Mesenchymal stem cell (in vitro differentiated cells and primary cell): ENCODE data around the gene IGF1R.
A peak's percentile ranks its signal among the peaks of the same experiment; 100 is the strongest.

Experiments
- DNase-seq: peaks from one replicate; pipeline ENCODE4 v3.0.0-alpha.2; 2013
- H2AFZ ChIP-seq: one replicate; pipeline ENCODE4 v1.6.1; 2013; ENCODE audit warnings: low read depth, mild to moderate bottlenecking, control low read depth, inconsistent platforms, low read length, moderate library complexity
- H2AK5ac ChIP-seq: 2 replicates; pipeline ENCODE4 v1.6.1; 2013; ENCODE audit warnings: low read length, moderate library complexity, mild to moderate bottlenecking, inconsistent platforms; ENCODE audit not compliant: severe bottlenecking
- H2BK120ac ChIP-seq: one replicate; pipeline ENCODE4 v1.6.1; 2013; ENCODE audit warnings: low read depth, mild to moderate bottlenecking, inconsistent platforms, low read length, moderate library complexity
- H2BK12ac ChIP-seq, 2 experiments: one replicate each; pipeline ENCODE4 v1.6.1; 2013; ENCODE audit warnings: inconsistent platforms in 2 of 2, low read length in 2 of 2, mild to moderate bottlenecking in 2 of 2, moderate library complexity in 2 of 2, control low read depth in 1 of 2
- H2BK15ac ChIP-seq: one replicate; pipeline ENCODE4 v1.6.1; 2013; ENCODE audit warnings: mild to moderate bottlenecking, low read depth, inconsistent platforms; ENCODE audit not compliant: poor library complexity, severe bottlenecking
- H2BK5ac ChIP-seq: 2 replicates; pipeline ENCODE4 v1.6.1; 2013; ENCODE audit warnings: low read depth, mild to moderate bottlenecking, low read length, control low read depth, inconsistent platforms; ENCODE audit not compliant: poor library complexity, severe bottlenecking
- H3K14ac ChIP-seq, 2 experiments: one replicate each; pipeline ENCODE4 v1.6.1; 2013; ENCODE audit warnings: inconsistent platforms in 2 of 2, low read length in 2 of 2, control low read depth in 1 of 2, mild to moderate bottlenecking in 1 of 2, moderate library complexity in 1 of 2
- H3K18ac ChIP-seq, 2 experiments: one replicate each; pipeline ENCODE4 v1.6.1; 2013; ENCODE audit warnings: inconsistent platforms in 2 of 2, low read length in 2 of 2, control low read depth in 1 of 2, low read depth in 1 of 2, mild to moderate bottlenecking in 1 of 2
- H3K23ac ChIP-seq, 2 experiments: one replicate each; pipeline ENCODE4 v1.6.1; 2013; ENCODE audit warnings: inconsistent platforms in 2 of 2, low read length in 2 of 2, mild to moderate bottlenecking in 2 of 2, moderate library complexity in 2 of 2, control low read depth in 1 of 2
- H3K27ac ChIP-seq: 2 replicates; pipeline ENCODE4 v1.5.1; 2013; ENCODE audit warnings: mild to moderate bottlenecking, moderate library complexity, low read length, control low read depth, inconsistent platforms; ENCODE audit not compliant: poor library complexity, severe bottlenecking
- H3K27me3 ChIP-seq, 2 experiments: 2 replicates each; pipeline versions ENCODE4 v1.6.1 to v1.7.0; 2013; ENCODE audit warnings: low read length in 2 of 2, mild to moderate bottlenecking in 2 of 2, moderate library complexity in 2 of 2, control low read depth in 1 of 2, inconsistent platforms in 1 of 2; ENCODE audit not compliant: control insufficient read depth in 1 of 2, insufficient read depth in 1 of 2
- H3K36me3 ChIP-seq, 2 experiments: 2 replicates each; pipeline versions ENCODE4 v1.6.1 to v1.7.0; 2013; ENCODE audit warnings: low read length in 2 of 2, control low read depth in 1 of 2, inconsistent platforms in 1 of 2, low read depth in 1 of 2, mild to moderate bottlenecking in 1 of 2; ENCODE audit not compliant: insufficient read depth in 2 of 2, control insufficient read depth in 1 of 2
- H3K4ac ChIP-seq, 2 experiments: one replicate each; pipeline ENCODE4 v1.6.1; 2013; ENCODE audit warnings: inconsistent platforms in 2 of 2, low read length in 2 of 2, mild to moderate bottlenecking in 2 of 2, moderate library complexity in 2 of 2, control low read depth in 1 of 2, low read depth in 1 of 2
- H3K4me1 ChIP-seq: 2 replicates; pipeline ENCODE4 v1.6.1; 2013; ENCODE audit warnings: low read depth, low read length, control low read depth; ENCODE audit not compliant: control insufficient read depth, insufficient read depth
- H3K4me2 ChIP-seq: 2 replicates; pipeline ENCODE4 v1.6.1; 2013; ENCODE audit warnings: low read length, mild to moderate bottlenecking, inconsistent platforms; ENCODE audit not compliant: poor library complexity, severe bottlenecking
- H3K4me3 ChIP-seq, 2 experiments: 2 replicates each; pipeline versions ENCODE4 v1.5.1 to v1.7.0; 2013; ENCODE audit warnings: low read length in 2 of 2, mild to moderate bottlenecking in 2 of 2, control low read depth in 1 of 2, low read depth in 1 of 2; ENCODE audit not compliant: insufficient read depth in 1 of 2
- H3K79me1 ChIP-seq: replicated peaks from 2 replicates; pipeline ENCODE4 v1.6.1; 2013; ENCODE audit warnings: mild to moderate bottlenecking, control low read depth, low read length, inconsistent platforms; ENCODE audit not compliant: poor library complexity, severe bottlenecking
- H3K9ac ChIP-seq: 2 replicates; pipeline ENCODE4 v1.7.0; 2013; ENCODE audit warnings: mild to moderate bottlenecking, low read length, moderate library complexity
- H3K9me3 ChIP-seq: 2 replicates; pipeline ENCODE4 v1.7.0; 2013; ENCODE audit warnings: mild to moderate bottlenecking, low read length; ENCODE audit not compliant: control insufficient read depth
- H4K8ac ChIP-seq: one replicate; pipeline ENCODE4 v1.6.1; 2013; ENCODE audit warnings: inconsistent platforms, mild to moderate bottlenecking, low read length, moderate library complexity
- H4K91ac ChIP-seq: one replicate; pipeline ENCODE4 v1.6.1; 2013; ENCODE audit warnings: mild to moderate bottlenecking, low read length, inconsistent platforms
- WGBS: methylation state at CpG from one replicate; pipeline ENCODE4 v1.1.7; 2013; ENCODE audit warnings: mixed read lengths; 5-methylcytosine and 5-hydroxymethylcytosine counted together

IGF1R gene

DNA sequence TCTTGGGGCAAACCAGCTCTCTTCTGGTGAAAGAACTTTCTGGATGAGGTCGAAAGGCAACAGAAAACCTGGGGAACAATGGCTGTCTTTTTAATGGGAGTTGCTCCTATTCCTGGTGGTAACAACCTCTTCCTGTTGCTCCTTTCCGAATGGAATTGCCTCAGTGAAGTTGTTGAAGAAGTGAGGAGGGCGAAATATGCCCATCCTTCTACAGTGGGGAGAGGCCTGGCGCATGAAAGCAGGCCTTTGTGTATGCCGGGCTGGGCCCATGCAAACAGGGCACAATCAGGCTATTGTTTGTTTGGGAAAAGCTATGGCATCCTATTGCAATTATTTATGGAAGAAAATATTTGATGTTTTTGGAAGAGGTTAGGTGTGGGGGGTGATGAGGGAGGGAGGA lies 166.9 kb downstream of the IGF1R start:
- Histone ChIP-seq H2AK5ac (no peak overlapping the region), H2BK120ac (no peak overlapping the region), H3K18ac (no peak overlapping the region), H3K4me3 (no peak overlapping the region), H3K4me1 (no peaks in the 10 kb centered on the region), H2BK12ac (no peak overlapping the region), H3K4me2 (no peak overlapping the region), H2BK5ac (no peak overlapping the region), H3K9me3 (no peaks in the 10 kb centered on the region), H3K27ac (no peak overlapping the region), H3K23ac (no peak overlapping the region), H3K79me1 (peaks cover 33% of the 10 kb centered on the region), H3K14ac (no peak overlapping the region), H3K27me3 (no peaks in the 10 kb centered on the region), H4K91ac (no peak overlapping the region), H3K9ac (no peak overlapping the region), H3K4ac (no peak overlapping the region), H4K8ac (no peak overlapping the region), H2AFZ (no peak overlapping the region), H2BK15ac (no peak overlapping the region), H3K36me3 (peaks cover 0 to 3% of the 10 kb centered on the region in 2 experiments)
- no peak for DNase-seq
- WGBS = 96% methylated on average over 5 of the region's 5 CpGs

GRCh38 chr15:98817745-98818144 lies 169.4 kb downstream of the IGF1R start:
- Histone ChIP-seq H3K23ac (no peak overlapping the region), H2AFZ (no peak overlapping the region), H3K4me2 (no peak overlapping the region), H3K27ac (no peak overlapping the region), H2BK12ac (no peak overlapping the region), H3K9ac (no peak overlapping the region), H3K79me1 (peaks cover 40% of the 10 kb centered on the region), H3K36me3 (peaks cover 0 to 3% of the 10 kb centered on the region in 2 experiments), H2BK15ac (no peak overlapping the region), H3K18ac (no peak overlapping the region), H3K4me3 (no peak overlapping the region), H2BK5ac (no peak overlapping the region), H2AK5ac (no peak overlapping the region), H3K4ac (no peak overlapping the region), H2BK120ac (no peak overlapping the region), H3K27me3 (no peaks in the 10 kb centered on the region), H3K9me3 (no peaks in the 10 kb centered on the region), H3K4me1 (peaks cover 1% of the 10 kb centered on the region), H3K14ac (no peak overlapping the region), H4K91ac (no peak overlapping the region), H4K8ac (no peak overlapping the region)
- 100% methylated on average over 1 of the region's 2 CpGs for whole genome bisulfite sequencing
- no peak for DNase-seq

- Histone ChIP-seq H3K4ac (no peak overlapping the region), H4K8ac (no peak overlapping the region), H2BK120ac (no peak overlapping the region), H3K36me3 (peaks cover 3 to 4% of the 10 kb centered on the region in 2 experiments), H3K4me2 (no peak overlapping the region), H3K18ac (no peak overlapping the region), H3K9me3 (peaks cover 38% of the 10 kb centered on the region), H3K4me3 (peak overlapping the region in 1 of 2 experiments; percentile 43), H2BK5ac (no peak overlapping the region), H3K9ac (peak overlapping the region; percentile 52), H3K79me1 (peaks cover 38% of the 10 kb centered on the region), H3K23ac (no peak overlapping the region), H2AFZ (no peak overlapping the region), H3K4me1 (peaks cover 3% of the 10 kb centered on the region), H2BK15ac (no peak overlapping the region), H2BK12ac (no peak overlapping the region), H3K27ac (peak overlapping the region; percentile 1), H4K91ac (no peak overlapping the region), H3K14ac (no peak overlapping the region), H3K27me3 (no peaks in the 10 kb centered on the region), H2AK5ac (no peak overlapping the region)
- DNase-seq = peak; percentile 82
- WGBS = 57% methylated on average over 1 of the region's 2 CpGs
Observed at GRCh38 chr15:98823012-98823458, 174.7 kb downstream of the IGF1R start.

GRCh38 chr15:98823616-98824015 lies 175.3 kb downstream of the IGF1R start:
- H3K27me3 ChIP-seq = no peaks in the 10 kb centered on the region
- no peak overlapping the region for H3K14ac ChIP-seq
- H2AFZ ChIP-seq = no peak overlapping the region
- no peak overlapping the region for H2BK120ac ChIP-seq
- no peak overlapping the region for H4K91ac ChIP-seq
- H2BK5ac ChIP-seq = no peak overlapping the region
- H2AK5ac ChIP-seq = no peak overlapping the region
- no peak for DNase-seq
- no peak overlapping the region for H2BK12ac ChIP-seq
- H3K27ac ChIP-seq = no peak overlapping the region
- no peak overlapping the region for H3K23ac ChIP-seq
- H3K4me3 ChIP-seq = peak overlapping the region in 1 of 2 experiments; percentile 43
- no peak overlapping the region for H4K8ac ChIP-seq
- H3K18ac ChIP-seq = no peak overlapping the region
- peaks cover 44% of the 10 kb centered on the region for H3K9me3 ChIP-seq
- H3K79me1 ChIP-seq = peaks cover 35% of the 10 kb centered on the region
- no peak overlapping the region for H2BK15ac ChIP-seq
- peaks cover 3 to 4% of the 10 kb centered on the region in 2 experiments for H3K36me3 ChIP-seq
- no peak overlapping the region for H3K4ac ChIP-seq
- peaks cover 3% of the 10 kb centered on the region for H3K4me1 ChIP-seq
- no peak overlapping the region for H3K4me2 ChIP-seq
- peak overlapping the region; percentile 52 for H3K9ac ChIP-seq
